GM18858 (cell line): ENCODE data around the gene GGTLC1.

Experiments
- ATAC-seq: cut with Tn5 transposase; IDR thresholded peaks from one replicate; pipeline ENCODE4 v1.9.1; 2021; ENCODE audit not compliant: unreplicated experiment

GGTLC1 gene

GRCh38 chr20:23988561-23988960 lies at the start of gene GGTLC1:
Gene GGTLC1, minus strand, starts transcription at chr20:23988779. Its CDS starts 2,168 bp downstream, at chr20:23986611.
- no peak for ATAC-seq

- ATAC-seq, result no peak
These were observed 46.2 kb upstream of the GGTLC1 start for GRCh38 chr20:24034820-24035219.

DNA sequence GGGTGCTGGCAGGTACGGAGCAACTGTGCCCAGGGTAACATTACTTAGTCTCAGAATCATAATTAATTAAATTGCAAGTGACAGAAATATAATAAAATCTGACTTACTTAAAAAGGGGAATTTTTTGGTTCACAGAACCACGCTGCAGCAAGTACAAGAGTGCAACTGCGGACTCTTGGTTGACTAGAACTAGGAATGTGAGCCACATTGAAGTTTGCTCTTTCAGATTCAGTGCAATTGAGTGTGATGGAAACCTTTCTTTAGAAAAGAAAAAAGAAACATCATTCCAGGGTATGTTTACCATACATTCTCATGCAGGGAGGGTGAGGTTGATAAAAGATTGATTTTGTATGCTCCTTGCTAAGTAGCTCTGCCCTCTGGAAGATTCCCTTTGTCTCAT lies 45.0 kb upstream of the GGTLC1 start:
- ATAC-seq, result no peak

GRCh38 chr20:24033151-24033550 lies 44.6 kb upstream of the GGTLC1 start:
- ATAC-seq, result no peak

- no peak for ATAC-seq
These were observed 43.9 kb upstream of the GGTLC1 start for GRCh38 chr20:24032400-24032898.

- peak; percentile 57 for ATAC-seq
These were observed 38.6 kb upstream of the GGTLC1 start for GRCh38 chr20:24027229-24027628.

GRCh38 chr20:24022621-24023180 lies 34.1 kb upstream of the GGTLC1 start:
- no peak for ATAC-seq

GRCh38 chr20:24018796-24019195 lies 30.2 kb upstream of the GGTLC1 start:
- ATAC-seq, result no peak

GRCh38 chr20:24017458-24017755 lies 28.8 kb upstream of the GGTLC1 start:
- no peak for ATAC-seq

- ATAC-seq, result no peak
These were observed 28.3 kb upstream of the GGTLC1 start for GRCh38 chr20:24016607-24017457.

DNA sequence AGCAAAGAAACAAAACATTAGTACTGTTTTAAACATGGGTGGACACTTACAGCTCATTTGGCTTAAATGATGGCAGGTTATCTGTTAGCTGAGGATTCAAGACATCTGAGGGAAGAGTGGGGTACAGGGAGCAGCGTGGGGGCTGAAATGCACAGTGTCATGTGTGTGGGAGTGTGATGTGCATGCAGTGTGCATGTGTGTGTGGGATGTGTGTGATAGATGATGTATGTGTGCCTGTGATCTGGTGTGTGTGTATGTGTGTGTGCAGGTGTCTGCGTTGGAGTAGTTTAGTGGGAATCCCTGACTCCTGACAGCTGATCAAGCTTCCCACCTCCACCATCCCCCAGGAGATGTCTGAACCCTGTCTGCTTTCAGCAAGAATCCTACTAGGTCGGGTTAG lies 25.4 kb upstream of the GGTLC1 start:
- no peak for ATAC-seq

- ATAC-seq, result no peak
These were observed 22.7 kb upstream of the GGTLC1 start for GRCh38 chr20:24011282-24011681.

DNA sequence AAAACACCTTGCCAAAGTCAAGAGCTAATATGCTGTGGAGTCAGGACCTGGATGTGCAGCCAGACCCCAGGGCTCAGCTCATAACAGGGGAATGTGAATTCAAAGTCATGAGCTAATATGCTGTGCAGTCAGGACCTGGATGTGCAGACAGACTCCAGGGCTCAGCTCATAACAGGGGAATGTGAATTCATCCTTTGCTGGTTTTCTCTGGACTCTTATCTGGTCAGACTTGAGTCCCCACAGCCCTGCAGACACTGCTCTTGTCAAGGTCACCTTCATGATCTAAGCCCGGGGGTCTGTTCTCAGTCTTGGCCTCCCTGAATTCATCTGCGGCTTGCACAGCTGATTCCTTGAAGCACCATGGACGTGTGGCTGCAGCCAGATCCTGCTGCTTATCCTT lies 19.2 kb upstream of the GGTLC1 start:
- ATAC-seq, result no peak

- no peak for ATAC-seq
These were observed 18.6 kb upstream of the GGTLC1 start for GRCh38 chr20:24007073-24007595.

DNA sequence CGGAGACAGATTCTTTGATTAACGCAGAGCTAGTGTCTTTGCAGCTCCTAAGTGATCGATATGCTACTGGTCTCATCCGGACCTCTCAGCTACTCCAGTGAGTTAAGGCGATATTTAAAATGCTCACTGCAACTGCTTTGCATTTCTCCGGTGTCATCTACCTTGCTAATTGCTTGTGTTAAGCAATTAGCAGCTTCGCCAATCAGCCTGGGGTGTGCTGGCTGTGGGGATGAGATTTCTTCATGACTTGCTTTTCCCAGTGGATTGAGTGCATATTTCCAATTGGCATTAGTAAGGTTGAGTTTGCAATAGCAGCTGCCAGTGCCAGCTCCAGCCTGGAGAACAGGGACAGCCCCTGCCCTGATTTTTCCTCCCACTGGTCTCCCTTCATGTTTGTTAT lies 18.0 kb upstream of the GGTLC1 start:
- no peak for ATAC-seq

GRCh38 chr20:24004471-24004870 lies 15.9 kb upstream of the GGTLC1 start:
- no peak for ATAC-seq

- ATAC-seq, result no peak
These were observed 14.3 kb upstream of the GGTLC1 start for GRCh38 chr20:24002896-24003295.

DNA sequence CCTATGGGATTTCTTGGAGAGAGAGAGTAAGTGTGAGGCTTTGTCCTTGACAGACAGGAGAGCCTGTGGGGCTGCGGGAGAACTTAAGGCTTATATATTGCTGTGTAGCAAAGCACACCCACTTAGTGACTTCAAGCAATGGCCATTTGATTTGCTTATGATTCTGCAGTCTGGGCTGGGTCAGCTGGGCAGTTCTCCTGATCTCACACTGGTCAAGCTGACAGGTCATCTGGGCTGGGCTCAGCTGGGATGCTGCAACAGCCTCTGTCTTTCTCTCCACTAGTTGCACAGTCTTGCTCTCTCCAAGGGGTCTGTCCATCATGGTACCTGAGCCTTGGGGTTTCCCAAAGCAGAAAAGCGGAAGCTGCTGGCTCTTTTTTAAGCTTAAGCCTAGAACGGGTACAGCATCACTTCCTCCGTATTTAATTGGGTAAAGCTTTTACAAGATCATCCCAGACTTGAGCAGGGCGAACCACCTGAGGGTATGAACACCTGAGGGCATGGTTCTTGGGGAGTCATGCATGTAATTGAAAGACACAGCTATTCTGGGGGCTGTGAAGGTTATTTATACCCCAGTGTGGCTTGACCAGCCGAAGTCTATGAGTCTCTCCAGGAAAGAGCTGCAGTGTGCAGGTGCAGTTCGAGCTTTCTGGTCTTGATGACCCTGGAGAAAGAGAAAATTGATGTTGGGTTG lies 13.3 kb upstream of the GGTLC1 start:
- ATAC-seq, result no peak

DNA sequence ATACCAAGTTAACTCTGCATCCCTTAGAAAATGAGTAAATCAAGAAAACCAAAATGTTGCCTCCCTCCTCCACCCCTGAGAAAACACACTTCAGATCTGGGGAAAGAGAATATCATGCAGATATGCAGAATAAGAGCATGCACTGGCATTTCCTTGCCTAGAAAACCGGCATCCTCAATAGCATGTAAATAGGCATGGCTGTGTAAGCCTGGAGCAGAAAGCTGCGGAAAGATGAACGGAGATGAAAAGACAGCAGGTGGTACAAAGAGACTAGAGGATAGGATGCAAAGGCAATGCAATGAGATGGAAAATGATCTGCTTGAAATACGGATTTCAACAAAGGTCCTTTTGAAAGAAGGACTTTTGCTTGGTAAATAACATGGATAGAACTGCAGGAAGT lies 10.3 kb upstream of the GGTLC1 start:
- ATAC-seq, result no peak

GRCh38 chr20:23998392-23998791 lies 9.8 kb upstream of the GGTLC1 start:
- no peak for ATAC-seq

GRCh38 chr20:23995905-23996666 lies 7.5 kb upstream of the GGTLC1 start:
- no peak for ATAC-seq
